Sigmoid colon (tissue), 4 donors: ENCODE measurements around the gene CREB1.

Experiments used
- EP300 ChIP-seq, 4 donors: sonication (generic); formaldehyde crosslinking; IDR thresholded peaks; one replicate each; pipeline ENCODE4 v1.6.1; 2017; ENCODE audit warnings: antibody characterized with exemption in 4 of 4
- POLR2AphosphoS5 ChIP-seq, 4 donors: sonication (generic); formaldehyde crosslinking; IDR thresholded peaks; one replicate each; pipeline ENCODE4 v1.6.1; 2017; ENCODE audit warnings: antibody characterized with exemption in 4 of 4
- TF ChIP-seq, protein P1 (sequence below), 4 experiments: fragments of 450-650 bp in 3 of 4; fragments of 200-600 bp in 1 of 4; IDR thresholded peaks; one replicate each; pipeline ENCODE4 v1.5.1; 2016 to 2019; ENCODE audit warnings: antibody characterized with exemption in 4 of 4, mild to moderate bottlenecking in 3 of 4, moderate library complexity in 2 of 4

DNA sequence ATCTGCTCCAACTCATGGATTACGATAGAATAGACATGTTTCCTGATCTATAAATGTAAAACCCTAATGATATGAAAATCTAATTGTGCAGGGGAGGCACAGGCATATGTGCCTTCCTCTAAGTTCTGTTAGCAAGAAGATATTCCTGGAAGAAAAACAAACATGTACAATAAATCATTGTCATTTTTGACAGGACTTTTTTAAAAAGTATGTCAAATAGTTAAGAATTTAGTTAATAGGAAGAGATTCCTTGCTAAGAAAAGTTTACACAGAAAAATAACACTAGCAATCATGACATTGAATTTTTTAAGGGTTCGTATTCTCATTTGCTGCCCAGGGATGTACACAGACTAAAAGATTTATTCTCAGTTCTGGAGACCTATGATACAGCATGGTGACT, 15.3 kb upstream of the CREB1 start:
- TF ChIP-seq, protein P1, sequence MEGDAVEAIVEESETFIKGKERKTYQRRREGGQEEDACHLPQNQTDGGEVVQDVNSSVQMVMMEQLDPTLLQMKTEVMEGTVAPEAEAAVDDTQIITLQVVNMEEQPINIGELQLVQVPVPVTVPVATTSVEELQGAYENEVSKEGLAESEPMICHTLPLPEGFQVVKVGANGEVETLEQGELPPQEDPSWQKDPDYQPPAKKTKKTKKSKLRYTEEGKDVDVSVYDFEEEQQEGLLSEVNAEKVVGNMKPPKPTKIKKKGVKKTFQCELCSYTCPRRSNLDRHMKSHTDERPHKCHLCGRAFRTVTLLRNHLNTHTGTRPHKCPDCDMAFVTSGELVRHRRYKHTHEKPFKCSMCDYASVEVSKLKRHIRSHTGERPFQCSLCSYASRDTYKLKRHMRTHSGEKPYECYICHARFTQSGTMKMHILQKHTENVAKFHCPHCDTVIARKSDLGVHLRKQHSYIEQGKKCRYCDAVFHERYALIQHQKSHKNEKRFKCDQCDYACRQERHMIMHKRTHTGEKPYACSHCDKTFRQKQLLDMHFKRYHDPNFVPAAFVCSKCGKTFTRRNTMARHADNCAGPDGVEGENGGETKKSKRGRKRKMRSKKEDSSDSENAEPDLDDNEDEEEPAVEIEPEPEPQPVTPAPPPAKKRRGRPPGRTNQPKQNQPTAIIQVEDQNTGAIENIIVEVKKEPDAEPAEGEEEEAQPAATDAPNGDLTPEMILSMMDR (IDR thresholded peaks at IDR 0.05), result no peak
- TF ChIP-seq EP300 (IDR thresholded peaks at IDR 0.05) (no peak), POLR2AphosphoS5 (IDR thresholded peaks at IDR 0.05) (no peak)
